ENCODE results near the gene SLC25A52.
A peak's percentile ranks its signal among the peaks of the same experiment; 100 is the strongest.

The SLC25A52 gene

GRCh38 chr18:31723990-31724711 is 36.5 kb downstream of the SLC25A52 start:
- Histone ChIP-seq H3K36me3 (ENCODE audit: control insufficient read depth, insufficient read depth, low read length) (no peaks in the 10 kb centered on the region), H3K4me3 (ENCODE audit: low read length) (no peak overlapping the region), H3K27ac (ENCODE audit: low read depth, low read length) (no peak overlapping the region), H3K79me1 (ENCODE audit: low read length) (no peaks in the 10 kb centered on the region), H3K9ac (ENCODE audit: low read length) (no peak overlapping the region), H2BK15ac (replicated peaks; ENCODE audit: low read depth) (no peak overlapping the region), H4K5ac (ENCODE audit: low read length) (no peak overlapping the region), H3K56ac (ENCODE audit: low read length) (no peak overlapping the region), H2BK120ac (ENCODE audit: low read depth, low read length) (no peak overlapping the region), H3K79me2 (ENCODE audit: control insufficient read depth, insufficient read depth, low read length) (no peaks in the 10 kb centered on the region), H3K27me3 (ENCODE audit: insufficient read depth, low read length, poor library complexity) (no peaks in the 10 kb centered on the region), H3K18ac (ENCODE audit: low read length) (no peak overlapping the region), H3K4ac (ENCODE audit: low read depth, low read length) (no peak overlapping the region), H2AK5ac (ENCODE audit: low read length) (no peak overlapping the region), H3K4me2 (ENCODE audit: low read length) (no peak overlapping the region), H2BK5ac (ENCODE audit: low read length) (no peak overlapping the region), H3K4me1 (ENCODE audit: control insufficient read depth, low read depth, low read length) (no peaks in the 10 kb centered on the region), H4K8ac (ENCODE audit: low read depth, low read length) (no peak overlapping the region), H3K23ac (ENCODE audit: low read length) (no peak overlapping the region)
- no CpG with 5 or more reads among the region's 43 CpGs for WGBS (ENCODE audit: extremely low coverage, insufficient coverage, low lambda C conversion rate)
- no peak for DNase-seq

- no peak overlapping the region for H3K18ac ChIP-seq (ENCODE audit: low read length)
- H4K8ac ChIP-seq (ENCODE audit: low read depth, low read length) = no peak overlapping the region
- no CpG with 5 or more reads among the region's 7 CpGs for WGBS (ENCODE audit: extremely low coverage, insufficient coverage, low lambda C conversion rate)
- no peak overlapping the region for H3K27ac ChIP-seq (ENCODE audit: low read depth, low read length)
- H3K36me3 ChIP-seq (ENCODE audit: control insufficient read depth, insufficient read depth, low read length) = no peaks in the 10 kb centered on the region
- H3K9ac ChIP-seq (ENCODE audit: low read length) = no peak overlapping the region
- H2BK120ac ChIP-seq (ENCODE audit: low read depth, low read length) = no peak overlapping the region
- no peak overlapping the region for H2AK5ac ChIP-seq (ENCODE audit: low read length)
- no peak overlapping the region for H3K4me3 ChIP-seq (ENCODE audit: low read length)
- no peak overlapping the region for H3K4me2 ChIP-seq (ENCODE audit: low read length)
- no peaks in the 10 kb centered on the region for H3K4me1 ChIP-seq (ENCODE audit: control insufficient read depth, low read depth, low read length)
- no peaks in the 10 kb centered on the region for H3K27me3 ChIP-seq (ENCODE audit: insufficient read depth, low read length, poor library complexity)
- H3K79me2 ChIP-seq (ENCODE audit: control insufficient read depth, insufficient read depth, low read length) = no peaks in the 10 kb centered on the region
- no peak overlapping the region for H3K4ac ChIP-seq (ENCODE audit: low read depth, low read length)
- no peak overlapping the region for H2BK5ac ChIP-seq (ENCODE audit: low read length)
- H3K23ac ChIP-seq (ENCODE audit: low read length) = no peak overlapping the region
- H3K79me1 ChIP-seq (ENCODE audit: low read length) = no peaks in the 10 kb centered on the region
- no peak overlapping the region for H2BK15ac ChIP-seq (replicated peaks; ENCODE audit: low read depth)
- H4K5ac ChIP-seq (ENCODE audit: low read length) = no peak overlapping the region
- no peak for DNase-seq
- H3K56ac ChIP-seq (ENCODE audit: low read length) = no peak overlapping the region
Observed at GRCh38 chr18:31723639-31723989, 37.1 kb downstream of the SLC25A52 start.

- no peak overlapping the region for H3K4me2 ChIP-seq (ENCODE audit: low read length)
- no peak overlapping the region for H2BK120ac ChIP-seq (ENCODE audit: low read depth, low read length)
- no peak overlapping the region for H3K4ac ChIP-seq (ENCODE audit: low read depth, low read length)
- no peak overlapping the region for H2BK15ac ChIP-seq (replicated peaks; ENCODE audit: low read depth)
- H3K23ac ChIP-seq (ENCODE audit: low read length) = no peak overlapping the region
- no peaks in the 10 kb centered on the region for H3K79me1 ChIP-seq (ENCODE audit: low read length)
- H4K5ac ChIP-seq (ENCODE audit: low read length) = no peak overlapping the region
- H3K56ac ChIP-seq (ENCODE audit: low read length) = no peak overlapping the region
- no peaks in the 10 kb centered on the region for H3K36me3 ChIP-seq (ENCODE audit: control insufficient read depth, insufficient read depth, low read length)
- H3K9ac ChIP-seq (ENCODE audit: low read length) = no peak overlapping the region
- H3K4me1 ChIP-seq (ENCODE audit: control insufficient read depth, low read depth, low read length) = no peaks in the 10 kb centered on the region
- no peak overlapping the region for H2BK5ac ChIP-seq (ENCODE audit: low read length)
- no peak overlapping the region for H4K8ac ChIP-seq (ENCODE audit: low read depth, low read length)
- no peaks in the 10 kb centered on the region for H3K27me3 ChIP-seq (ENCODE audit: insufficient read depth, low read length, poor library complexity)
- H3K4me3 ChIP-seq (ENCODE audit: low read length) = no peak overlapping the region
- no peak overlapping the region for H3K27ac ChIP-seq (ENCODE audit: low read depth, low read length)
- peak; percentile 90 for DNase-seq
- no peaks in the 10 kb centered on the region for H3K79me2 ChIP-seq (ENCODE audit: control insufficient read depth, insufficient read depth, low read length)
- WGBS (ENCODE audit: extremely low coverage, insufficient coverage, low lambda C conversion rate) = no CpG with 5 or more reads among the region's 7 CpGs
- H2AK5ac ChIP-seq (ENCODE audit: low read length) = no peak overlapping the region
- H3K18ac ChIP-seq (ENCODE audit: low read length) = no peak overlapping the region
Observed at GRCh38 chr18:31722369-31722957, 38.2 kb downstream of the SLC25A52 start.

- Histone ChIP-seq H3K79me1 (ENCODE audit: low read length) (no peaks in the 10 kb centered on the region), H2BK5ac (ENCODE audit: low read length) (no peak overlapping the region), H3K56ac (ENCODE audit: low read length) (no peak overlapping the region), H2AK5ac (ENCODE audit: low read length) (no peak overlapping the region), H3K36me3 (ENCODE audit: control insufficient read depth, insufficient read depth, low read length) (no peaks in the 10 kb centered on the region), H3K9ac (ENCODE audit: low read length) (no peak overlapping the region), H3K18ac (ENCODE audit: low read length) (no peak overlapping the region), H3K4me1 (ENCODE audit: control insufficient read depth, low read depth, low read length) (no peaks in the 10 kb centered on the region), H4K8ac (ENCODE audit: low read depth, low read length) (no peak overlapping the region), H2BK15ac (replicated peaks; ENCODE audit: low read depth) (no peak overlapping the region), H3K79me2 (ENCODE audit: control insufficient read depth, insufficient read depth, low read length) (no peaks in the 10 kb centered on the region), H3K23ac (ENCODE audit: low read length) (no peak overlapping the region), H3K27ac (ENCODE audit: low read depth, low read length) (no peak overlapping the region), H3K4me2 (ENCODE audit: low read length) (no peak overlapping the region), H2BK120ac (ENCODE audit: low read depth, low read length) (no peak overlapping the region), H3K27me3 (ENCODE audit: insufficient read depth, low read length, poor library complexity) (no peaks in the 10 kb centered on the region), H4K5ac (ENCODE audit: low read length) (no peak overlapping the region), H3K4me3 (ENCODE audit: low read length) (no peak overlapping the region), H3K4ac (ENCODE audit: low read depth, low read length) (no peak overlapping the region)
- no CpG with 5 or more reads among the region's 3 CpGs for WGBS (ENCODE audit: extremely low coverage, insufficient coverage, low lambda C conversion rate)
- DNase-seq = peak; percentile 45
Observed at GRCh38 chr18:31721601-31722000, 39.1 kb downstream of the SLC25A52 start.

DNA sequence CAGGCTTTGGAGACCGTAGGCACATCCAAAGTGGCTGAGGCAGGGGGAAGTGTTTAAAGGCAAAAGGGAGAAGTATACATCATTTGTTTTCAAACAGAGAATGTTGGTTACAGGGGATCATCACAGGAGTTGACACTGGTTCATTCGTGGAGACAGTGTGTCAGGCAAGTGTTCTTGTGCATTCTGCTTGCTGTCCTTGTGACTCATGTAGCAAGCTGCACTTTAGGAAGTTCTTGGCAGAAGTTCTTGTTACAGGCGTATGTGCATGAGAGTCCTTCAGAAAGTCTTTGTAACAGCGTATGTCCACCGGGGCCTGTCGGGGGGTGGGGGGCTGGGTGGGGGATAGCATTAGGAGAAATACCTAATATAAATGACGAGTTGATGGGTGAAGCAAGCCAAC is 39.8 kb downstream of the SLC25A52 start:
- Histone ChIP-seq H3K4me2 (ENCODE audit: low read length) (no peak overlapping the region), H3K56ac (ENCODE audit: low read length) (no peak overlapping the region), H3K23ac (ENCODE audit: low read length) (no peak overlapping the region), H3K9ac (ENCODE audit: low read length) (no peak overlapping the region), H3K36me3 (ENCODE audit: control insufficient read depth, insufficient read depth, low read length) (no peaks in the 10 kb centered on the region), H3K18ac (ENCODE audit: low read length) (no peak overlapping the region), H2BK15ac (replicated peaks; ENCODE audit: low read depth) (no peak overlapping the region), H3K27me3 (ENCODE audit: insufficient read depth, low read length, poor library complexity) (no peaks in the 10 kb centered on the region), H3K27ac (ENCODE audit: low read depth, low read length) (no peak overlapping the region), H3K79me1 (ENCODE audit: low read length) (no peaks in the 10 kb centered on the region), H2BK5ac (ENCODE audit: low read length) (no peak overlapping the region), H2AK5ac (ENCODE audit: low read length) (no peak overlapping the region), H4K5ac (ENCODE audit: low read length) (no peak overlapping the region), H3K79me2 (ENCODE audit: control insufficient read depth, insufficient read depth, low read length) (no peaks in the 10 kb centered on the region), H2BK120ac (ENCODE audit: low read depth, low read length) (no peak overlapping the region), H3K4me1 (ENCODE audit: control insufficient read depth, low read depth, low read length) (no peaks in the 10 kb centered on the region), H4K8ac (ENCODE audit: low read depth, low read length) (no peak overlapping the region), H3K4ac (ENCODE audit: low read depth, low read length) (no peak overlapping the region), H3K4me3 (ENCODE audit: low read length) (no peak overlapping the region)
- DNase-seq = no peak
- no CpG with 5 or more reads among the region's 7 CpGs for WGBS (ENCODE audit: extremely low coverage, insufficient coverage, low lambda C conversion rate)

Data from mesendoderm (in vitro differentiated cells).